DMS53 treated with DMSO at 0.1 percent for 48 hours (cell line): Measurements from ENCODE around the gene TMEM240.
"Not testable (repeated sequence)": the region's sequence is repeated elsewhere in the genome, so short reads cannot be mapped to it uniquely, and the experiment has no call there.

Source experiments
- DNase-seq: peaks from one replicate; lab custom pipeline; 2025; ENCODE audit not compliant: unreplicated experiment; lab: John Stamatoyannopoulos, UW

The TMEM240 gene

DNA sequence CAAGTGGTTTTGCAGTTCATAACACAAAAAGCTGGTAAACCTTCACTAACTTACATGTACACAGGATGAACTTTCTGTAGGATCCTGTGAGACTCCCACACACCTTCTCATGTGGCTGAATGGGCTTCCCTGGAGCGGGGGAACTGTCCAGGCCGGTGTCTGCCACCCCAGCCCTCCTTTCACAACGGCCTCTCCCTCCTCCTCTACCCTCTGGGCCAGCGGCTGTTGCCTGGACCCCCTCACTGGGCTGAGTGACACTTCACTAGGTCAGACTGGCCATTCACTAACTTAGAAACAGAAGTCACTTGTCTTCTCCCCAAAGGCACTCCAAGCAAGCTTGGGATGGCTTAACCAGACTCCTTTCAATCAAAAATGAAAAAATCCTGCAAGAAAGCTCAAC is 18.2 kb upstream of the TMEM240 start:
- DNase-seq = no peak

DNA sequence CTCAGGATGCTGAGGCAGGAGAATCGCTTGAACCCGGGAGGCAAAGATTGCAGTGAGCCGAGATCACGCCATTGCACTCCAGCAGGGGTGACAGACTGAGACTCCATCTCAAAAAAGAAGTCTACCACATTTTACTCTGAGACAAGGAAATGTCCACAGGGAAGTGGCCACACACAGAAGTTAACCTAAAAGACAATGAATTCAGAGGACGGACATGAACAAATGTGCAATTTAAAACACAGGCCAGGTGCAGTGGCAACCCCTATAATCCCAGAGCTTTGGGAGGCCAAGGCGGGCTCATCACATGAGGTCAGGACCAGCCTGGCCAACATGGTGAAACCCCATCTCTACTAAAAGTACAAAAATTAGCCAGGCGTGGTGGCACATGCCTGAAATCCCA is 17.3 kb upstream of the TMEM240 start:
- DNase-seq = not testable (repeated sequence)

DNA sequence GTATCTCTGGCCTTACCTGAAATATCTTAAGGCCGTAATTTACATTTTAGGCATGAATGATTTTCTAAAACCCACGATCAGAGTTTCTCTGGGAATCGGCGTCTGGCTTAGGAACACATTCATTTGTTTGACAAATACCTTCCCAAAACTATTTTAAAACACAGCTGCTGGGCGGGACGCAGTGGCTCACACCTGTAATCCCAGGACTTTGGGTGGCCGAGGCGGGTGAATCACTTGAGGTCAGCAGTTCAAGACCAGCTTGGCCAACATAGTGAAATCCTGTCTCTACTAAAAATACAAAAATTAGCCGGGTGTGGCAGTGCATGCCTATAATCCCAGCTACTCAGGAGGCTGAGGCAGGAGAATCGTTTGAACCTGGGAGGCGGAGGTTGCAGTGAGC is 16.5 kb upstream of the TMEM240 start:
- DNase-seq = not testable (repeated sequence)

DNA sequence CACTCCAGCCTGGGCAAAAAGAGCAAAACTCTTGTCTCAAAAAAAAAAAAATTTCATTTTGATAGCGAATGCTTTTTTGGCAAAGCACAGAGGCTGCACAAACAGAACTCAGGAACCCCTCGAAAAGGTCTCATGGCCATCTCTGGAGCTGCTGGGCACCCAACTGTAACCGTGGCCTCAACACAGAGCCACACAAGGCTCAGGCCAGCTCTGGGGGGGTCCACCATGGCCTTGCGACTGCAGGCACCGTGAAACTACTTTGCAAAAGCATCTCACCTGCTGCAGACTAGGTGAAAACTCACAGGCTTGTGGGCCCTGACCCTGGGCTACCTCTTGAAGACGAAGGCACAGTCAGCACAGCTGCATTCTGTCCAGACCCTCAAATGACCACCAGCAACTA is 16.1 kb upstream of the TMEM240 start:
- DNase-seq = no peak

DNA sequence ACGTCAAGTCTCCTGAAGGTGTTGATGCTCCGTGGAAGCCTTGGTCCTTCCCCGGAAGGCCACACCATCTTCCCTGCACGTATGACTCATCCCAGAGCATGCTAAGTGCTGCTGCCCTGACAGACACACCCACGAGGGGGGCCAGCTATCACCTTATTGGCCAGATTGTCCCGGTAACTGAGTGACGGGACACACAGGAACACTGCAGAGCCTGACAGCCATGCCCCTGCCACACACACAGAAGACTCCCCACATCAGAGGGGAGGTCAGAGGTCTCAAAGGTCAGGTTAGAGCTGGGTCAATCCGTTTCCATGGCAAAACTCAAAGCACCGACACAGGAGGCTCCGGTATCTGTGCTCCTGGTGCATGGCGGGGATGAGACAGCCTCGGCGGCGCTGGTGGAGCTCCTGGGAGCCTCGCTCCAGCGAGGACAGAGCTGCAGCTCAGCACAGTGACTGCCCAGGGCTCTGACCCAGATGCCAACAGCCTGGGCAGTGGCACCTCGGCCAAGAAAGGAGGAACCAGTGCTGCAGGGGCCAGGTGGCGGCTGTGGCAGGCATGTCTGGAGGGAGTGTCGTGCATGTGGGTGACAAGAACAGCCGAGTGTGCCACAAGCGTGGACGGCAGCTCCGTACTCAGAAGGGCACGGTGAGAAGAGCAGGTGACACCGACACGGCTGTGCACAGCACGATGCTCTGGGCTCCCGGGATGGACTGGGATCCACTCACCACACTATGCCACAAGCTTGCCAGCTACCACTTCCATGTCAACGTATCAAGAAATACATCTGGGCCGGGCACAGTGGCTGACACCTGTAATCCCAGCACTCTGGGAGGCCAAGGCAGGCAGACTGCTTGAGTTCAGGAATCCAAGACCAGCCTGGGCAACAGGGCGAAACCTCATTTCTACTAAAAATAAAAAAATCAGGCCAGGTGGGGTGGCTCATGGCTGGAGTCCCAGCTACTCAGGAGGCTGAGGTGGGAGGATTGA is 14.8 kb upstream of the TMEM240 start:
- no peak for DNase-seq

DNA sequence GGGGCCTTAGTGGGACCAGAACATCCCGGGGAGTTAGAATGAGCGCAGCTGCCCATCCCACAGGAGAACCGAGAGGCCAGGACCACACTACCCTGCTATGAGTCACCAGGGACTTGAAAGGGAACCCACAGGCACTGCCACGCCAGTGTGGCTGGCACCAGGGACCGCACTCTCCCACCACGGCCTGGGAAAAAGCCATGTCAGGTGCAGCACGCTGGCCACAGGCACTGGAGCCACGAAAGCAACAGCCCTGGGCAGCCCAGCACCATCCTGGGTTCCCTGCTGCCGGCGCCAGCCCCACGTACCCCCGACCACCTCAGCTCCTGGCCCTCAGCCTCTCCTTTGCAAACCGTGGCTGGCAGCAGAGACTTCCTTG is 14.1 kb upstream of the TMEM240 start:
- no peak for DNase-seq

DNA sequence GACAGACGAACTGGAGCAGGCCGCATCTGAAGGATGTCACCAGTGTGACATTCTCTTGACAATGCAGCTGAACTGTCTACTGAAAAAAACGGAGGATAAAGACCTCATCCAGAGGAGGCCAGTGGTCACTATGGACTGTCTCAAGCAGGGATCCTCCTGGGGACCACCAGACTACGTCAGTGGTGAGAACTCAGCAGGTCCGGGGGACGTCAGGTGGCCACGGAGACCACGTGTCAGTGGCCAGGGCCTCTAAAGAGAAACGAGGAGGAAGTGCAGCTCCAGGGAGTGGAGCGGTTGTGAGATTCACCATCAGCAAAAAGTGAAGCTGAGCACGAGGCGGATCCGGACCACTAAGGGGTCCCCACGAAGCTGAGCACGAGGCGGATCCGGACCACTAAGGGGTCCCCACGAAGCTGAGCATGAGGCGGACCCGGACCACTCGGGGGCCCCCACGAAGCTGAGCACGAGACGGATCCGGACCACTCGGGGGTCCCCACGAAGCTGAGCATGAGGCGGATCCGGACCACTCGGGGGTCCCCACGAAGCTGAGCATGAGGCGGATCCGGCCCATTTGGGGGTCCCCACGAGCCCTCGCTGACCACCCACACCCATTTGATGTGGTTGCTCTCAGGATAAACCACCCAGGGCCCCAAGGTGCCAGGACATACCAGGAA is 13.5 kb upstream of the TMEM240 start:
- no peak for DNase-seq

DNA sequence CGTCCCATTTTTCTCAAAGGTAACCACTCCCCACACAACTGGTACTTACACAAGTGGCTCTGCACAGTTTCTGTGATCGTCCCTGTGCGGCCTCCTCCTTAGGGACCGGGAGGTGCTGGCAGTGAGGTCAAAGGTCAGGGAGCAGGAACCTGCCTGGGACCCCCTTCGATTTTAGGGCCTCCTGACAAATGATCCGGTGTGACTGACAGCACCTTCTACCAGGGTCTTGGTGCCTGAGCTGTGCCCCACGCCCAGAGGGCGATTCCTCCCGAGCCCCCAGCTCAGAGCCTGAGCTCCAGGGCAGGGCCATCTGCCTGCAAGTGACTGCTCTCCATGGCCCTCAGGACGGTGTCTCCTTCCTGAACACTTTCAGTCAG is 11.8 kb upstream of the TMEM240 start:
- DNase-seq = no peak

DNA sequence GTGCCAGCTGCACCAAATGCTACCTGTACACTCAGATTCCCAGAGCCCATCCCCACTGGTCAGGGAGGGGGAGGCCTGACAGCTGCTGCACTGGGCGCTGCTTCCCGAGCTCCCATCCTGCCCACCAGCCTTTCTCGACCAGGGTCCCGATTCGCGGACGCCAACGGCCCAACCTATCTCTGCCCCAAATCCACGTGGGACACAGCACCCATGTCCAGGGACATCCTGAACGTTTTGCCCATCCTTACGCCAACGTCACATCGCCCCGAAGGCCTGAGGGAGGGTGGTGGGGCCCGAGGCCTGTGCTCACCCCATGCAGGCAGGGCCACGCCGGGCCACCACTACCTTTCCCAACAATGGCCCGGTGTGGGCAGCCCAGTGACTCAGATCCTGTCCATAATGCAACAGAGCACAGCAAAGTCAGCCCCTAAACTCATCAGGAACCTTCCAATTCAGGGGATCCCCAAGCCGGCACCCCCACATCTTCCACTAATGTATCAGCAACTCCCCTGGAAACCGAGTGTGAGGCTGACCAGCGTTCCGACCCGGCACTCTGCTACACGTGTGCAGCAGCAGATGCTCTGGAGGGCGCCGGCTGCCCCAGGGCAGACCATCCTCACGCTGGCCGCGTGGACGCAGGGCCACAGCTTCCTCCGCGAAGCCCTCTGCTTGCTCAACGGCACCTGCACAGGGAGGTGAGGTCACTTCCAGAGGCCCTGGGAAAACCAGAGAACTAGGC is 11.3 kb upstream of the TMEM240 start:
- no peak for DNase-seq

DNA sequence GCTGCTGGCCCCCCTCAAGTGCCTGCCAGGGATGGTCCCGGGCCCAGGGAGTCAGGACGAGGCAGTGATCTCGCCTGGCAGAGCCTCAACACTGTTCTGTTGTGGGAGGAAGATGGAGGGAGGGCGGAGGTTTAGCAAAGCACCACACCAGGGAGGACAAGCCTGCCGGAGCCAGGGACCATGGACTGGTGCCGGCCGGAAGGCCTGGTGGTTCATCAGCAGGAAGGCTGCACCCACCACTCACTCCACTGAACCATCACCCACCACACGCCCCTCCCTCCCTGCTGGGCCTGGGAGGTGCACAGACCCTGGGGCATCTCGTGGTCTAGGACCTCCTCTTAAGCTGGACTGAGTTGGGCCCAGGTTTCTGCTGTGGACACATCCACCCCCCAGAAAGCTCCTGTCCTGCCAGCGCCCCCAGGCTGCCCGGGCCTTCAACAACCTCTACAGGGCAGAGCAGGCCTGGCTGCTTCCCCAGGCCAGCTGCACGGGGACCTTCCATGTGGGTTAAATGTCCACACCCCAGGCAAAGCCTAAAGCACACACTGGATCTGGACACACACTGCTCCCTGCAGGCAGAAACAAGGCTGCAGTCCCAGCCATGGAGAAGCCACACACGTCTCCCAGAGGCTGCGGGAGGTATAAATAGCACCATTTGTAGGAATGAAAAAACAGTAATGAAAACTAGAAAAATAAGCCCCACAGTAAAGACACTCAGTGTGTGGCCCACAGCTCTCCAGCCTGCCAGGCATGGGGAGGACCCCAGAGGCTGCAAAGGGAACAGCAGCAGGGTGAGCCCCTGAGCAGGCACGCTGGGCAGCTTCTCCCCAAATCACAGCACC is 10.4 kb upstream of the TMEM240 start:
- DNase-seq = no peak

DNA sequence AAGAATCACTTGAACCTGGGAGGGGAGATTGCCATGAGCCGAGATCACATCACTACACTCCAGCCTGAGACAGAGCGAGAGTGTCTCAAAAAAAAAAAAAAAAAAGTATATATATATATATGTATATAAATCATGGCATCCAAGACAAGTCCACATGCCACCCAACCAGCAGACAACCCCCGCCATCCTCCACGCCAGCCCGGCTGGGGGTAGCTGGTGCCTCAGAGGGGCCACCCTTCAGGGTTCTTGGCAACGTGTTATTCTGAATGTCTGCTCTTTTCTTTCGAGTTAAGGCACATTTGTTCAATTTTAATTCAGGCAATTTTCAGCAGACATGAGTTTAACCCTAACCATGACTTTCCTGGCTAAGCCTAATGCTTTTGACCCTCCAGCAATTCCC is 9.7 kb upstream of the TMEM240 start:
- DNase-seq = no peak

DNA sequence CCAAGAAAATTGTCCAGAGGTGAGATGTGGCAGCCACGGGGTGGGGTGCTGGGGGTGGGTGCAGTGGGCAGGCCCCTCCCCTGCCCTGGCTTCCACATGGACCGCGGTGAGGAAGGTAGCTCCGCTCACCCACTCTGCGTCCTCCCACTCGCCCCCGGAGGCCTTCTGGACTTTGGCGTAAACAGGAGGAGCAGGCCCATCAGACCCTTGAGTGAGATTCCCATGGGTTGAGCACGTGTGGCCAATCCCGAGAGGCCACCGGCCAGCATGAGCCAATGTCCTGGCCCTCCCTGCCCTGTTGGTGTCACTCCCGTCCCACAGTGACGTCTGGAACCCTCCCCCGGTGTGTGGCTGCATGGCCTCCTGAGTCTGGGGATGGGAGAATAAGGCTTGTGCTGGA is 8.2 kb upstream of the TMEM240 start:
- DNase-seq = no peak

DNA sequence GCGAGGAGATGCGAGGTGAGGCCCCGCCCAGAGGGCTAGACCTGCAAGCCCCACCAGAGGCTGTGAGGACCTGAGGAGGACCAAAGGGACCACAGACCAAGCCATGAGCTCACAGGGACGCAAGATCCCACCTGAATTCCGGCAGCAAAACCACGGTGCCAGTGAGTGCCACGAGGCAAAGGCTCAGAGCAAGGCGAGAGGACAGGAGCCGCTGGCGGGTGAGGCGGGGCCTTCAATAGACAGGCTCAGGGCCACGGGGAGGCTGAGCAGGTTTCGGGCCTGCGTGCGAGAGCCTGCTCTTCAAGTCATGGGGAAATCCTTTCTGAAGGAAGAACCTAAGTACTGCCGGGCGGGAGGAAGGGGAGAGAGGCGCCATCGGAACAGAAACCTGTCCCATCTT is 7.1 kb upstream of the TMEM240 start:
- DNase-seq = no peak

DNA sequence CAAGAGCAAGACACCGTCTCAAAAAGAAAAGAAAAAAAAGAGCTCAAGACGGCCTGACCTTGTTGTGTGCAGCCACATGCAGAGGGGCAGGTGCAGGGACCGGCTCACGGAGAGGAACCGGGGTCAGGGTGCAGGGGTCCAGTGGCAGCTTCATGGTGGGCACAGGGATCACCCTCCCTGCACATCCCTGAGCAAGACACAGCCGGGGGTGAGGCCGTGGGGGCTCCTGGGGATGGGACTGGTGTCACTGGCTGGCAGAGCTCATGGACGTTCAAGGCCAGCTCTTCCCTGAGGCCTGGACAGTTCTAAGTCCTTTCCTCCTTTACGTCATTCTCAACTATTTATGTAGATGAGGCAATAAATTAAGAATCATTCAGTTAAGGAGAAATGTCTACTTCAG is 6.6 kb upstream of the TMEM240 start:
- DNase-seq = no peak

DNA sequence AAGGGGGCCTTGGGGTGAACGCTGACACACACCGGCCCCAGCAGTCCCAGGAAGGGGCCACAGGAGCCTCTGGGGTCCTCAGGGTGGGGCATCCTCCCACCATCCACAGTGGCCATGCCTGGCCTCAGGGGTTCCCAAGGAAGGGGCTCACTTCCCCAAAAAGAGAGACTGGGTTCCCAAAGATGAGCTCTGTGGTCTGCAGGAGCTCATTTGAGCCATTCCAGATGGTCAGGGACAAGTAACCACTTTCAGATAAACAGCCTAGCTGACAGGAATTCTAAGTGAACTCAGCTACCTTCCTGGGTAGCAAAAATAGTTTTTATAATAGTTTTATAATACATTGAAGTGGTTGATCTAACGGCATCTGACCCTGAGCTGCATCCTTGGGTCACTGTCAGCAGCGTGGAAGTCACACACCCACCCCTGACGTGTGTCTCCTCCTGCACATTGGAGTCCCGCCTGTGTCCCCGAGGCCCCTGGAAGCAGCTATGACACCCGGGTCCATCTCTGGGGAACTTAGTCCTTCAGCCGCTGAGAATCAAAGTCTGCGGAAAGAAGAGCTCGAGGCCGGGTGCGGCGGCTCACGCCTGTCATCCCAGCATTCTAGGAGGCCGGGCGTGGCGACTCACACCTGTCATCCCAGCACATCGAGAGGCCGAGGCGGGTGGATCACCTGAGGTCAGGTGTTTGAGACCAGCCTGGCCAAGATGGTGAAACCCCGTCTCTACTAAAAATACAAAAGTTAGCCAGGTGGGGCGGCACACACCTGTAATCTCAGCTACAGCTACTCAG is 5.7 kb upstream of the TMEM240 start:
- DNase-seq = no peak

DNA sequence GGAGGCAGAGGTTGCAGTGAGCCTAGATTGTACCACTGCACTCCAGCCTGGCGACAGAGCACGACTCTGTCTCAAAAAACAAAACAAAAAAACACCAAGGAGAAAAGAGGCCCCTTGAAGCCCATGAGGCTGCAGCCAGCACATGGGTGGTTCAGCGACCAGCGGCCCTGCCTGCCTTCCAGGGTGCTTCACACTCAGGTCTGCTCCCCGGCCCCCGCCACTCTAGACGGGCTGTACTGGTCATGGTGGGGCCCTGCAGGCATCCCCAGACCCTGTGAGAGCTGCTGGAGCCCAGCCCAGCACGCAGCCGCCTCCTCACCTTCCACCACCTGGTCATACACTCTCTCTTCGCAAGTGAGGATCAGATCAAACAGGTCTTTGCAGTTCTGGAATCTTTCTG is 4.1 kb upstream of the TMEM240 start:
- no peak for DNase-seq

DNA sequence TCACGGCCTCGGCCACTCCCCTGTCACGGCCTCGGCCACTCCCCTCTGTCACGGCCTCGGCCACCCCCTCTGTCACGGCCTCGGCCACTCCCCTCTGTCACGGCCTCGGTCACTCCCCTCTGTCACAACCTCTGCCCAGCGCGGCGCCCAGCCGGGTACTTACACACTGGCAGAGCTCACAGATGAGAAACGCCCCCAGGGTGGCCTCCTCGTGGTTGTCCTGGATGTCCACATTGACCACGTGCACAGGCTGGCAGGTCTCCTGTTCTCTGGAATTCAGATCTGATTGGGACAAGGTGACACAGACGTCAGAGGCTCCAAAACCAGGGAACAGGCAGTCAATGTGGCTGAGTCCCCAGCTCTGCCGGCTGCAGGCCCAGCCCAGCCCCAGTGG is 3.3 kb upstream of the TMEM240 start:
- DNase-seq = no peak

DNA sequence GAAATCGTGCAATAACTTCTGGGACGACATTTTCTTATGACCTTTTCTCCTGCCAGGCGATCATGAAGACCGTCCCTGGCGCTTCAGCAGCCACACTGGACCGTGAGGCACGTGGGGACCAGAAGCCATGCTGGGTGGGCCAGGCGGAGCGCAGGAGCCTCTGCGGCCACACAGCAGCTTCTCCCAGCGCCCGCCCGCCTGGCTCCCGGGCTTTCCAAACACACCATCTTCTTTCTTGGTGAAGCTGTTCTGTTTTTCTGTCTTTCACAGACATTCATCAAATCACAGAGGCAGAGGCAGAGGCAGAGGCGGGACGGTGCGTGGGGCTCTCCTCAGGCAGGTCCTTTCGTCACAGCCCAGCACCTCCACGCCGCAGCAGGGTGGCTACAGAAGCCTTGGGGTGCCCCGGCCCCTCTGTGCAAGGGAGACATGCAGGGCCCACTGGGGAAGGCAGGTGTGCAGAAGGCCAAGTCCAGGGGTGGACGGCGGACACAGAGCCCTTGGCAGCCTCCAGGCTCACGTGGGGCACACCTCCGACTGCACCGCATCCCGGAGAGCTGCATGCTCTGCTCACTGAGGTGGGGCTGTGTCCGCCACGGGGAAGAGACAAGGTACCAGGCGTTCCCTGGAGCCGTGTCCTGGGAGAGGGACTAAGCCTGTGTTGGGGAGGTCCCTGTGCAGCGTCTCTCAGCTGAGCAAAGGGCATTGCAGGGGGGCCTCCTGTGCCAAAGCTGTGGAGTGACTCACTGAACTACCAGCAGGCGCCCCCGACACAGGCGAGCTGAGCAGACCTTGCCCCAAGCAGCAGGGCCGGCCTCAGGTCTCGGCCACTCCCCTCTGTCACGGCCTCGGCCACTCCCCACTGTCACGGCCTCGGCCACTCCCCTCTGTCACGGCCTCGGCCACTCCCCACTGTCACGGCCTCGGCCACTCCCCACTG is 2.6 kb upstream of the TMEM240 start:
- DNase-seq = no peak
